H4 (cell line): ENCODE data around the gene PAOX. TPM values are rescaled to one million over a fixed set of nuclear protein-coding genes. Genes with fewer than 3 reads are reported as not detected.

ENCODE experiments used
- DNase-seq: peaks from one replicate; pipeline ENCODE4 v3.0.0-alpha.2; 2015; ENCODE audit warnings: low spot score
- total RNA-seq: library from RNA; depleted of rRNA; stranded (reverse); fragments of >200 nt; shearing (Covaris generic); gene quantifications from 2 replicates; pipeline ENCODE4 v1.2.3, GENCODE V29; 2014

Gene PAOX
- total RNA-seq, 1 experiment from 2014 or later: not detected

GRCh38 chr10:133349577-133350011, 29.5 kb upstream of the PAOX start:
- no peak for DNase-seq

- DNase-seq: no peak
Observed at GRCh38 chr10:133350283-133350949, 28.6 kb upstream of the PAOX start.

- DNase-seq: no peak
Observed at GRCh38 chr10:133350950-133351329, 28.1 kb upstream of the PAOX start.

GRCh38 chr10:133351408-133352318, 27.4 kb upstream of the PAOX start:
- DNase-seq: no peak

GRCh38 chr10:133353202-133353959, 25.7 kb upstream of the PAOX start:
- no peak for DNase-seq

- no peak for DNase-seq
Observed at GRCh38 chr10:133353988-133354605, 25.0 kb upstream of the PAOX start.

GRCh38 chr10:133354672-133355240, 24.3 kb upstream of the PAOX start:
- DNase-seq: no peak

GRCh38 chr10:133355266-133355665, 23.8 kb upstream of the PAOX start:
- DNase-seq: no peak

GRCh38 chr10:133355991-133356390, 23.1 kb upstream of the PAOX start:
- DNase-seq: no peak

GRCh38 chr10:133356549-133357284, 22.3 kb upstream of the PAOX start:
- DNase-seq: no peak

GRCh38 chr10:133357285-133358161, 21.5 kb upstream of the PAOX start, which contains the start of gene FUOM:
Gene FUOM (minus strand): TSS chr10:133358019. CDS start chr10:133358007, 12 bp downstream.
- DNase-seq: no peak

GRCh38 chr10:133358162-133358924, 20.7 kb upstream of the PAOX start:
- no peak for DNase-seq

GRCh38 chr10:133358925-133359310, 20.1 kb upstream of the PAOX start:
- no peak for DNase-seq

- no peak for DNase-seq
Observed at GRCh38 chr10:133359554-133359971, 19.5 kb upstream of the PAOX start.

- no peak for DNase-seq
Observed at GRCh38 chr10:133359972-133360610, 19.0 kb upstream of the PAOX start.

- DNase-seq: no peak
Observed at GRCh38 chr10:133361227-133361626, 17.8 kb upstream of the PAOX start.

- no peak for DNase-seq
Observed at GRCh38 chr10:133361773-133362441, 17.2 kb upstream of the PAOX start.

GRCh38 chr10:133362846-133363245, 16.2 kb upstream of the PAOX start:
- DNase-seq: no peak
